Panc1 (cell line): Measurements from ENCODE around the gene NRSN1. TPM values are rescaled to one million over a fixed set of nuclear protein-coding genes. Genes with fewer than 3 reads are reported as not detected.

Source experiments
- ATAC-seq: fragments of 200-7000 bp; cut with Tn5 transposase; 2 replicates; pipeline ENCODE4 v1.9.1; 2020; ENCODE audit warnings: mild to moderate bottlenecking, moderate library complexity
- BruUV-seq: library from RNA; stranded (reverse); fragments of 400-500 nt; replicated peaks from 2 replicates; lab custom pipeline; 2021; lab: Mats Ljungman, UMichigan
- CTCF ChIA-PET: fragments of 300-600 bp; sonication (Branson Sonifier 250); formaldehyde crosslinking; loops from one replicate; lab custom pipeline; 2022; ENCODE audit warnings: antibody characterized with exemption; lab: Charles Lee
- POLR2A ChIA-PET: fragments of 300-600 bp; sonication (Branson Sonifier 250); formaldehyde crosslinking; loops from one replicate; lab custom pipeline; 2022; ENCODE audit warnings: antibody characterized with exemption; lab: Charles Lee
- DNase-seq: peaks from one replicate; pipeline ENCODE4 v3.0.0-alpha.2; 2010; ENCODE audit warnings: low read depth, low spot score
- H3K27ac ChIP-seq: 2 replicates; pipeline ENCODE4 v1.5.1; 2011; ENCODE audit warnings: mild to moderate bottlenecking, low read length, inconsistent platforms
- H3K27me3 ChIP-seq: fragments of 200-500 bp; sonication (Bioruptor generic); 2 replicates; pipeline ENCODE4 v1.6.0; 2014; ENCODE audit warnings: low read length, inconsistent platforms; ENCODE audit not compliant: control insufficient read depth, insufficient read depth
- H3K36me3 ChIP-seq: fragments of 200-500 bp; sonication (Bioruptor generic); 2 replicates; pipeline ENCODE4 v1.5.1; 2014; ENCODE audit warnings: inconsistent platforms, mild to moderate bottlenecking, low read length, moderate library complexity; ENCODE audit not compliant: control insufficient read depth, insufficient read depth
- H3K4me1 ChIP-seq: 2 replicates; pipeline ENCODE4 v1.5.1; 2011; ENCODE audit warnings: inconsistent platforms, mild to moderate bottlenecking, low read length, moderate library complexity; ENCODE audit not compliant: control insufficient read depth, insufficient read depth
- H3K4me3 ChIP-seq, 2 experiments: 2 replicates each; pipeline ENCODE4 v1.5.1; 2011 to 2012; ENCODE audit warnings: low read depth in 2 of 2, low read length in 2 of 2, mild to moderate bottlenecking in 2 of 2, inconsistent platforms in 1 of 2, moderate library complexity in 1 of 2
- H3K9me3 ChIP-seq: fragments of 200-500 bp; sonication (Bioruptor generic); 2 replicates; pipeline ENCODE4 v1.5.1; 2014; ENCODE audit warnings: low read depth, mild to moderate bottlenecking, inconsistent platforms, low read length, moderate library complexity; ENCODE audit not compliant: control insufficient read depth, insufficient read depth
- POLR2AphosphoS5 ChIP-seq: IDR thresholded peaks from 2 replicates; pipeline ENCODE4 v1.6.1; 2012; ENCODE audit warnings: mild to moderate bottlenecking, low read depth, low read length, moderate library complexity
- SIN3A ChIP-seq: IDR thresholded peaks from 2 replicates; pipeline ENCODE4 v1.6.1; 2012; ENCODE audit warnings: low read depth, mild to moderate bottlenecking, low read length, moderate library complexity, borderline replicate concordance; ENCODE audit not compliant: insufficient read depth
- TCF7L2 ChIP-seq: IDR thresholded peaks from 2 replicates; pipeline ENCODE4 v1.6.1; 2011; ENCODE audit warnings: mild to moderate bottlenecking, low read depth, low read length, inconsistent platforms
- in situ Hi-C: cut with HindIII; loops from 2 replicates; pipeline ENCODE4 v1.10.0; 2016; ENCODE audit warnings: low sequenced_read_pairs, low pct_unique_long_range_greater_than_20kb
- intact Hi-C: fragments of 100-400 bp; cut with micrococcal nuclease; formaldehyde crosslinking; loops from one replicate; pipeline ENCODE4 v1.10.0; 2022; ENCODE audit not compliant: unreplicated experiment
- total RNA-seq: library from RNA; stranded (reverse); gene quantifications from one replicate; pipeline ENCODE4 v1.2.1, GENCODE V29; 2021; ENCODE audit not compliant: unreplicated experiment
- TF ChIP-seq, protein P1 (sequence below), 2 experiments: IDR thresholded peaks; 2 replicates each; pipeline ENCODE4 v1.6.1; 2011 to 2012; ENCODE audit warnings: low read depth in 2 of 2, control low read depth in 1 of 2, low read length in 1 of 2, mild to moderate bottlenecking in 1 of 2, moderate library complexity in 1 of 2; ENCODE audit not compliant: insufficient read depth in 1 of 2
- TF ChIP-seq, protein P2 (sequence below): fragments of 450-650 bp; IDR thresholded peaks from 2 replicates; pipeline ENCODE4 v1.5.1; 2017; ENCODE audit warnings: mild to moderate bottlenecking

The NRSN1 gene
- total RNA-seq, 1 experiment from 2014 or later: not detected

- no peak for DNase-seq
- POLR2A ChIA-PET: no interaction called here
- H3K4me3 ChIP-seq: no peak overlapping the region
- in situ Hi-C loops (no loop called here), intact Hi-C loops (no loop called here)
- H3K27me3 ChIP-seq: no peaks in the 10 kb centered on the region
- H3K36me3 ChIP-seq: no peaks in the 10 kb centered on the region
- H3K4me1 ChIP-seq: no peaks in the 10 kb centered on the region
- ATAC-seq: no peak
- CTCF ChIA-PET: no interaction called here
- no peak for TF ChIP-seq TCF7L2
- TF ChIP-seq, protein P1, sequence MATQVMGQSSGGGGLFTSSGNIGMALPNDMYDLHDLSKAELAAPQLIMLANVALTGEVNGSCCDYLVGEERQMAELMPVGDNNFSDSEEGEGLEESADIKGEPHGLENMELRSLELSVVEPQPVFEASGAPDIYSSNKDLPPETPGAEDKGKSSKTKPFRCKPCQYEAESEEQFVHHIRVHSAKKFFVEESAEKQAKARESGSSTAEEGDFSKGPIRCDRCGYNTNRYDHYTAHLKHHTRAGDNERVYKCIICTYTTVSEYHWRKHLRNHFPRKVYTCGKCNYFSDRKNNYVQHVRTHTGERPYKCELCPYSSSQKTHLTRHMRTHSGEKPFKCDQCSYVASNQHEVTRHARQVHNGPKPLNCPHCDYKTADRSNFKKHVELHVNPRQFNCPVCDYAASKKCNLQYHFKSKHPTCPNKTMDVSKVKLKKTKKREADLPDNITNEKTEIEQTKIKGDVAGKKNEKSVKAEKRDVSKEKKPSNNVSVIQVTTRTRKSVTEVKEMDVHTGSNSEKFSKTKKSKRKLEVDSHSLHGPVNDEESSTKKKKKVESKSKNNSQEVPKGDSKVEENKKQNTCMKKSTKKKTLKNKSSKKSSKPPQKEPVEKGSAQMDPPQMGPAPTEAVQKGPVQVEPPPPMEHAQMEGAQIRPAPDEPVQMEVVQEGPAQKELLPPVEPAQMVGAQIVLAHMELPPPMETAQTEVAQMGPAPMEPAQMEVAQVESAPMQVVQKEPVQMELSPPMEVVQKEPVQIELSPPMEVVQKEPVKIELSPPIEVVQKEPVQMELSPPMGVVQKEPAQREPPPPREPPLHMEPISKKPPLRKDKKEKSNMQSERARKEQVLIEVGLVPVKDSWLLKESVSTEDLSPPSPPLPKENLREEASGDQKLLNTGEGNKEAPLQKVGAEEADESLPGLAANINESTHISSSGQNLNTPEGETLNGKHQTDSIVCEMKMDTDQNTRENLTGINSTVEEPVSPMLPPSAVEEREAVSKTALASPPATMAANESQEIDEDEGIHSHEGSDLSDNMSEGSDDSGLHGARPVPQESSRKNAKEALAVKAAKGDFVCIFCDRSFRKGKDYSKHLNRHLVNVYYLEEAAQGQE (IDR thresholded peaks at IDR 0.05; ENCODE audit: insufficient read depth in 1 of 2, low read depth in 2 of 2, low read length in 1 of 2): no peak
- TF ChIP-seq, protein P2, sequence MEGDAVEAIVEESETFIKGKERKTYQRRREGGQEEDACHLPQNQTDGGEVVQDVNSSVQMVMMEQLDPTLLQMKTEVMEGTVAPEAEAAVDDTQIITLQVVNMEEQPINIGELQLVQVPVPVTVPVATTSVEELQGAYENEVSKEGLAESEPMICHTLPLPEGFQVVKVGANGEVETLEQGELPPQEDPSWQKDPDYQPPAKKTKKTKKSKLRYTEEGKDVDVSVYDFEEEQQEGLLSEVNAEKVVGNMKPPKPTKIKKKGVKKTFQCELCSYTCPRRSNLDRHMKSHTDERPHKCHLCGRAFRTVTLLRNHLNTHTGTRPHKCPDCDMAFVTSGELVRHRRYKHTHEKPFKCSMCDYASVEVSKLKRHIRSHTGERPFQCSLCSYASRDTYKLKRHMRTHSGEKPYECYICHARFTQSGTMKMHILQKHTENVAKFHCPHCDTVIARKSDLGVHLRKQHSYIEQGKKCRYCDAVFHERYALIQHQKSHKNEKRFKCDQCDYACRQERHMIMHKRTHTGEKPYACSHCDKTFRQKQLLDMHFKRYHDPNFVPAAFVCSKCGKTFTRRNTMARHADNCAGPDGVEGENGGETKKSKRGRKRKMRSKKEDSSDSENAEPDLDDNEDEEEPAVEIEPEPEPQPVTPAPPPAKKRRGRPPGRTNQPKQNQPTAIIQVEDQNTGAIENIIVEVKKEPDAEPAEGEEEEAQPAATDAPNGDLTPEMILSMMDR: no peak
- no peak for TF ChIP-seq SIN3A
- no peak for TF ChIP-seq POLR2AphosphoS5
- no peak overlapping the region for H3K27ac ChIP-seq
- BruUV-seq: no TSS peak
- H3K9me3 ChIP-seq: no peaks in the 10 kb centered on the region
Observed at GRCh38 chr6:24105191-24105590, 20.8 kb upstream of the NRSN1 start.

- no peak for ATAC-seq
- in situ Hi-C loops: no loop called here
- no peaks in the 10 kb centered on the region for H3K9me3 ChIP-seq
Observed at GRCh38 chr6:24106291-24106690, 19.7 kb upstream of the NRSN1 start.

More at GRCh38 chr6:24106291-24106690, 19.7 kb upstream of the NRSN1 start:
- H3K36me3 ChIP-seq: no peaks in the 10 kb centered on the region
- no peak overlapping the region for H3K4me3 ChIP-seq
- no peak for DNase-seq
- intact Hi-C loops: no loop called here
- no TSS peak for BruUV-seq
- no peaks in the 10 kb centered on the region for H3K27me3 ChIP-seq
- CTCF ChIA-PET: no interaction called here
- H3K4me1 ChIP-seq: no peaks in the 10 kb centered on the region
- H3K27ac ChIP-seq: no peak overlapping the region
- TF ChIP-seq POLR2AphosphoS5: no peak
- TF ChIP-seq SIN3A: no peak
- TF ChIP-seq TCF7L2: no peak
- TF ChIP-seq, protein P2: no peak
- TF ChIP-seq, protein P1 (IDR thresholded peaks at IDR 0.05; ENCODE audit: insufficient read depth in 1 of 2, low read depth in 2 of 2, low read length in 1 of 2): no peak
- POLR2A ChIA-PET: no interaction called here
